CD1c-positive myeloid dendritic cell (primary cell): ENCODE measurements around the gene SDR42E2.
"Not testable (repeated sequence)": the region's sequence is repeated elsewhere in the genome, so short reads cannot be mapped to it uniquely, and the experiment has no call there.

Source experiments
- DNase-seq: peaks from one replicate; pipeline ENCODE4 v3.0.0-alpha.2; 2016; ENCODE audit errors: extremely low spot score

The SDR42E2 gene

GRCh38 chr16:22161999-22162655, at the start of gene SDR42E2:
Gene SDR42E2 (plus strand): TSS chr16:22162506. CDS start chr16:22165583, 3,077 bp downstream.
- DNase-seq: peak; percentile 5

GRCh38 chr16:22116095-22116700, 46.1 kb upstream of the SDR42E2 start:
- DNase-seq: no peak

GRCh38 chr16:22117609-22118008, 44.7 kb upstream of the SDR42E2 start:
- DNase-seq: no peak

- DNase-seq: no peak
Observed at GRCh38 chr16:22120440-22120839, 41.9 kb upstream of the SDR42E2 start.

GRCh38 chr16:22122239-22122638, 40.1 kb upstream of the SDR42E2 start:
- no peak for DNase-seq

GRCh38 chr16:22123146-22123545, 39.2 kb upstream of the SDR42E2 start:
- DNase-seq: peak; percentile 7

- no peak for DNase-seq
Observed at GRCh38 chr16:22123759-22124490, 38.4 kb upstream of the SDR42E2 start.

GRCh38 chr16:22124583-22125284, 37.6 kb upstream of the SDR42E2 start:
- no peak for DNase-seq

- no peak for DNase-seq
Observed at GRCh38 chr16:22126037-22126558, 36.2 kb upstream of the SDR42E2 start.

- DNase-seq: not testable (repeated sequence)
Observed at GRCh38 chr16:22128537-22128936, 33.8 kb upstream of the SDR42E2 start.

GRCh38 chr16:22130528-22130927, 31.8 kb upstream of the SDR42E2 start:
- no peak for DNase-seq

GRCh38 chr16:22132801-22133200, 29.5 kb upstream of the SDR42E2 start:
- no peak for DNase-seq

- DNase-seq: no peak
Observed at GRCh38 chr16:22138482-22138881, 23.8 kb upstream of the SDR42E2 start.

GRCh38 chr16:22139008-22139407, 23.3 kb upstream of the SDR42E2 start:
- DNase-seq: no peak

- DNase-seq: no peak
Observed at GRCh38 chr16:22139732-22140131, 22.6 kb upstream of the SDR42E2 start.

GRCh38 chr16:22141767-22142166, 20.5 kb upstream of the SDR42E2 start:
- no peak for DNase-seq

- no peak for DNase-seq
Observed at GRCh38 chr16:22144520-22144919, 17.8 kb upstream of the SDR42E2 start.

GRCh38 chr16:22147853-22148252, 14.5 kb upstream of the SDR42E2 start:
- DNase-seq: no peak

GRCh38 chr16:22151246-22151998, 10.9 kb upstream of the SDR42E2 start:
- no peak for DNase-seq

- DNase-seq: no peak
Observed at GRCh38 chr16:22152316-22152715, 10.0 kb upstream of the SDR42E2 start.

- not testable (repeated sequence) for DNase-seq
Observed at GRCh38 chr16:22153078-22153477, 9.2 kb upstream of the SDR42E2 start.
